Dendritic cell treated with granulocyte-macrophage colony-stimulating factor and Interleukin-4, amounts not matched to agents 40 ng/mL and 50 ng/mL, for 4 days (primary cell): Measurements from ENCODE around the gene CACNG8.
"Not testable (repeated sequence)": the region's sequence is repeated elsewhere in the genome, so short reads cannot be mapped to it uniquely, and the experiment has no call there.

Experiments
- H3K27ac Mint-ChIP-seq: one replicate; pipeline ENCODE4 v1.8.0; 2022; ENCODE audit warnings: mild to moderate bottlenecking, mixed read lengths
- H3K27me3 Mint-ChIP-seq: one replicate; pipeline ENCODE4 v1.8.0; 2022; ENCODE audit warnings: mild to moderate bottlenecking, mixed read lengths
- H3K36me3 Mint-ChIP-seq: one replicate; pipeline ENCODE4 v1.8.0; 2022; ENCODE audit warnings: low read depth, mixed read lengths
- H3K4me1 Mint-ChIP-seq: one replicate; pipeline ENCODE4 v1.8.0; 2022; ENCODE audit warnings: low read depth, mixed read lengths
- H3K4me3 Mint-ChIP-seq: one replicate; pipeline ENCODE4 v1.8.0; 2022; ENCODE audit warnings: mild to moderate bottlenecking, moderate library complexity, mixed read lengths
- H3K9me3 Mint-ChIP-seq: one replicate; pipeline ENCODE4 v1.8.0; 2022; ENCODE audit warnings: mixed read lengths
- intact Hi-C: fragments of 100-400 bp; cut with micrococcal nuclease; formaldehyde crosslinking; loops from one replicate; pipeline ENCODE4 v1.15.0; 2022

CACNG8 gene

GRCh38 chr19:53962887-53963431, at the start of gene CACNG8:
TSS of gene CACNG8 (plus strand) at chr19:53962937.
- no peaks in the 10 kb centered on the region for H3K36me3 Mint-ChIP-seq
- no peak within 1 kb of the TSS for H3K4me3 Mint-ChIP-seq
- no peak within 1 kb of the TSS for H3K27ac Mint-ChIP-seq
- peaks cover 38% of the 10 kb centered on the region for H3K4me1 Mint-ChIP-seq
- intact Hi-C loops = no loop called here
- H3K27me3 Mint-ChIP-seq = peaks cover 88% of the 10 kb centered on the region
- H3K9me3 Mint-ChIP-seq = no peaks in the 10 kb centered on the region

- Mint-ChIP-seq H3K36me3 (no peaks in the 10 kb centered on the region), H3K4me3 (no peak overlapping the region), H3K9me3 (peaks cover 9% of the 10 kb centered on the region), H3K27ac (no peak overlapping the region), H3K4me1 (peaks cover 12% of the 10 kb centered on the region), H3K27me3 (peaks cover 55% of the 10 kb centered on the region)
- intact Hi-C loops = no loop called here
Measured at GRCh38 chr19:53915000-53915399, 47.7 kb upstream of the CACNG8 start.

- Mint-ChIP-seq H3K27ac (no peak overlapping the region), H3K9me3 (peaks cover 9% of the 10 kb centered on the region), H3K27me3 (peaks cover 45% of the 10 kb centered on the region), H3K4me3 (no peak overlapping the region), H3K36me3 (no peaks in the 10 kb centered on the region), H3K4me1 (peaks cover 7% of the 10 kb centered on the region)
- intact Hi-C loops = no loop called here
Measured at GRCh38 chr19:53916004-53916403, 46.7 kb upstream of the CACNG8 start.

GRCh38 chr19:53917356-53917755, 45.4 kb upstream of the CACNG8 start:
- Mint-ChIP-seq H3K27me3 (peaks cover 31% of the 10 kb centered on the region), H3K4me3 (no peak overlapping the region), H3K36me3 (no peaks in the 10 kb centered on the region), H3K4me1 (peaks cover 7% of the 10 kb centered on the region), H3K27ac (no peak overlapping the region), H3K9me3 (peaks cover 9% of the 10 kb centered on the region)
- intact Hi-C loops = no loop called here

GRCh38 chr19:53927739-53928138, 35.0 kb upstream of the CACNG8 start:
- Mint-ChIP-seq H3K9me3 (no peaks in the 10 kb centered on the region), H3K27me3 (peaks cover 21% of the 10 kb centered on the region), H3K36me3 (no peaks in the 10 kb centered on the region), H3K27ac (no peak overlapping the region), H3K4me3 (no peak overlapping the region), H3K4me1 (no peaks in the 10 kb centered on the region)
- intact Hi-C loops = loop anchor here (1.0 kb wide), 1 partner anchor 24 kb away; no protein-coding TSS in a partner anchor

GRCh38 chr19:53936029-53936428, 26.7 kb upstream of the CACNG8 start:
- H3K27ac Mint-ChIP-seq = no peak overlapping the region
- no peak overlapping the region for H3K4me3 Mint-ChIP-seq
- H3K4me1 Mint-ChIP-seq = no peaks in the 10 kb centered on the region
- intact Hi-C loops = no loop called here
- H3K36me3 Mint-ChIP-seq = no peaks in the 10 kb centered on the region
- H3K9me3 Mint-ChIP-seq = no peaks in the 10 kb centered on the region
- peaks cover 48% of the 10 kb centered on the region for H3K27me3 Mint-ChIP-seq

- Mint-ChIP-seq H3K4me1 (peaks cover 12% of the 10 kb centered on the region), H3K27me3 (peaks cover 73% of the 10 kb centered on the region), H3K9me3 (peaks cover 9% of the 10 kb centered on the region), H3K36me3 (no peaks in the 10 kb centered on the region), H3K4me3 (no peak overlapping the region), H3K27ac (no peak overlapping the region)
- intact Hi-C loops = no loop called here
Measured at GRCh38 chr19:53942001-53942786, 20.5 kb upstream of the CACNG8 start.

GRCh38 chr19:53944416-53944815, 18.3 kb upstream of the CACNG8 start:
- intact Hi-C loops = no loop called here
- H3K36me3 Mint-ChIP-seq = no peaks in the 10 kb centered on the region
- H3K4me1 Mint-ChIP-seq = peaks cover 12% of the 10 kb centered on the region
- no peak overlapping the region for H3K4me3 Mint-ChIP-seq
- H3K27ac Mint-ChIP-seq = no peak overlapping the region
- H3K27me3 Mint-ChIP-seq = peaks cover 75% of the 10 kb centered on the region
- H3K9me3 Mint-ChIP-seq = peaks cover 9% of the 10 kb centered on the region

GRCh38 chr19:53944933-53945332, 17.8 kb upstream of the CACNG8 start:
- intact Hi-C loops = no loop called here
- H3K36me3 Mint-ChIP-seq = no peaks in the 10 kb centered on the region
- no peak overlapping the region for H3K27ac Mint-ChIP-seq
- H3K4me3 Mint-ChIP-seq = no peak overlapping the region
- H3K9me3 Mint-ChIP-seq = peaks cover 9% of the 10 kb centered on the region
- peaks cover 73% of the 10 kb centered on the region for H3K27me3 Mint-ChIP-seq
- peaks cover 12% of the 10 kb centered on the region for H3K4me1 Mint-ChIP-seq

GRCh38 chr19:53945441-53945840, 17.3 kb upstream of the CACNG8 start:
- intact Hi-C loops = no loop called here
- Mint-ChIP-seq H3K27me3 (peaks cover 68% of the 10 kb centered on the region), H3K27ac (no peak overlapping the region), H3K36me3 (no peaks in the 10 kb centered on the region), H3K4me1 (peaks cover 12% of the 10 kb centered on the region), H3K9me3 (peaks cover 9% of the 10 kb centered on the region), H3K4me3 (no peak overlapping the region)

- no peaks in the 10 kb centered on the region for H3K36me3 Mint-ChIP-seq
- no peak overlapping the region for H3K27ac Mint-ChIP-seq
- peaks cover 12% of the 10 kb centered on the region for H3K4me1 Mint-ChIP-seq
- intact Hi-C loops = no loop called here
- H3K27me3 Mint-ChIP-seq = peaks cover 63% of the 10 kb centered on the region
- no peak overlapping the region for H3K4me3 Mint-ChIP-seq
- peaks cover 9% of the 10 kb centered on the region for H3K9me3 Mint-ChIP-seq
Measured at GRCh38 chr19:53945998-53946397, 16.7 kb upstream of the CACNG8 start.

GRCh38 chr19:53947624-53948023, 15.1 kb upstream of the CACNG8 start:
- intact Hi-C loops = no loop called here
- no peak overlapping the region for H3K27ac Mint-ChIP-seq
- peaks cover 3% of the 10 kb centered on the region for H3K9me3 Mint-ChIP-seq

GRCh38 chr19:53948611-53949010, 14.1 kb upstream of the CACNG8 start:
- intact Hi-C loops, H3K4me1 Mint-ChIP-seq, H3K27ac Mint-ChIP-seq, H3K9me3 Mint-ChIP-seq, H3K4me3 Mint-ChIP-seq, H3K36me3 Mint-ChIP-seq: not testable (repeated sequence)
- H3K27me3 Mint-ChIP-seq = peaks cover 51% of the 10 kb centered on the region

More at GRCh38 chr19:53947624-53948023, 15.1 kb upstream of the CACNG8 start:
- Mint-ChIP-seq H3K36me3 (no peaks in the 10 kb centered on the region), H3K4me1 (peaks cover 6% of the 10 kb centered on the region), H3K4me3 (no peak overlapping the region), H3K27me3 (peaks cover 55% of the 10 kb centered on the region)

GRCh38 chr19:53951436-53951835, 11.3 kb upstream of the CACNG8 start:
- H3K9me3 Mint-ChIP-seq = no peaks in the 10 kb centered on the region

More at GRCh38 chr19:53951436-53951835, 11.3 kb upstream of the CACNG8 start:
- Mint-ChIP-seq H3K27me3 (peaks cover 50% of the 10 kb centered on the region), H3K36me3 (no peaks in the 10 kb centered on the region), H3K4me1 (no peaks in the 10 kb centered on the region), H3K4me3 (no peak overlapping the region), H3K27ac (no peak overlapping the region)
- intact Hi-C loops = no loop called here
